Measurements from ENCODE around the gene RAPGEF2.

GRCh38 chr4:159148441-159148840, 45.6 kb downstream of the RAPGEF2 start:
- TF ChIP-seq POLR2A (IDR thresholded peaks at IDR 0.05) = no peak
- no peak for TF ChIP-seq CTCF (IDR thresholded peaks at IDR 0.05)
